GM19372 (cell line): ENCODE data around the gene GPR132.
A peak's percentile ranks its signal among the peaks of the same experiment; 100 is the strongest.

Source experiments
- ATAC-seq: cut with Tn5 transposase; IDR thresholded peaks from one replicate; pipeline ENCODE4 v1.9.1; 2021; ENCODE audit warnings: mild to moderate bottlenecking, low read depth, moderate library complexity; ENCODE audit not compliant: unreplicated experiment

Gene GPR132

DNA sequence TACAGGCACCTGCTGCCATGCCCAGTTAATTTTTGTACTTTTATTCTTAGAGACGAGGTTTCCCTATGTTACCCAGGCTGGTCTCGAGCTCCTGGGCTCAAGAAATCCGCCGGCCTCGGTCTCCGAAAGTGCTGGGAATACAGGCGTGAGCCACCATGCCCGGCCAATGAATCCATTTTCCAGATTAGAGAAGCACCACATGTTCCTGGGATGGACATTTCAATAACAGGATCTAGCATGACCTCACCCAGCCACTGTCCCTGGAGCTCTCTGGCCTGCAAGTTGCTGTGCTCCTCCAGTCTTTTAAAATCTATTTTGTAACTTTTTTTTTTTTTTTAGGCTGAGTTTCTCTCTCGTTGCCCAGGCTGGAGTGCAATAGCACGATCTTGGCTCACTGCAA is 2.2 kb downstream of the GPR132 start:
- ATAC-seq: no peak

DNA sequence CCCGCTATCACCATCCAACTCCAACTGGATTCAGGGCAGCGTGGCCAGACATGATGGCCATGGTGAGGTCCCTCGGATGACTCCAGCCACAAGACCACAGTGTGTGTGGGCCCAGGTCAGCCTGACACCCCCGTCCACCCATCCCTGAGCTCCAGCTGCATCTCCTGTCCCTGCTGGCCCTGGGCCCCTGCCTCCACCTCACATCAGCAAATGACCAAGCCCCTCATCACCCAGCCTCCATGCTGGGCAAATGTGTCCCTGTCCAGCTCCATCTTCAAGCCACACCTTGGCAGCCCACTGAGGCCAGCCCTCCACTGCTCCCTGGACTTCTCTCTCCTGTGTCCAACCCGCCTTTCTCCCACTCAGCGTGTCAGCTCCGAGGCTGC is 3.2 kb downstream of the GPR132 start:
- ATAC-seq: no peak

DNA sequence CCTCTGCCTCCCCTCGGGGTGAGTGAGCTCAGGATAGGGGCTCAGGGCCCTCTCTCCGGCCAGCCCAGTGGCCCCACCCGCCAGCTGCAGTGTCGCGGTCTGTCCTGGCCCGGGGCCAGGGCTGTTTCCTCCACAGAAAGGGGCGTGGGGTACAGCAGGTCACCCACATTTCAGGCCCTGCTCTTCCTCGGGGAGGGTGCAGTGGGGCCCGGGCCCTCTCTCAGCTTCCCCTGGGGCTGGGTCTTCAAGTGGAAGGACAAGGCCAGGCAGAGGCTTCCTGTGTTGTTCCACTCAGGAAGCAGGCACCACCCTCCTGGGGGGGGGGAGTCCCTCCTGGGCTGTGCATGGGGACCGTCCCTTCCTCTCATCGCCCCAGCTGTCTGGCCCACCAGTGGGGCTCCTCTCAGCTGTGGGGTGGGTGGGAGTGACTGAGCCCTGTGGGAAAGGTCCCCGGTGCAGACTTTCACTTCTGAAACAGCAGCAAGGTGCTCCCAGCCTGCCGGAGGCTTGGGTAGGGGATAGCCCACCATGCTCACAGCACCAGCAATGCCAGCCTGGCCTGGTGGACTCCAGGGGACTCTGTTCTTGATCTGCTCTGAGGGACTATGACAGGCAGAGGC is 3.7 kb downstream of the GPR132 start:
- ATAC-seq: peak; percentile 36

DNA sequence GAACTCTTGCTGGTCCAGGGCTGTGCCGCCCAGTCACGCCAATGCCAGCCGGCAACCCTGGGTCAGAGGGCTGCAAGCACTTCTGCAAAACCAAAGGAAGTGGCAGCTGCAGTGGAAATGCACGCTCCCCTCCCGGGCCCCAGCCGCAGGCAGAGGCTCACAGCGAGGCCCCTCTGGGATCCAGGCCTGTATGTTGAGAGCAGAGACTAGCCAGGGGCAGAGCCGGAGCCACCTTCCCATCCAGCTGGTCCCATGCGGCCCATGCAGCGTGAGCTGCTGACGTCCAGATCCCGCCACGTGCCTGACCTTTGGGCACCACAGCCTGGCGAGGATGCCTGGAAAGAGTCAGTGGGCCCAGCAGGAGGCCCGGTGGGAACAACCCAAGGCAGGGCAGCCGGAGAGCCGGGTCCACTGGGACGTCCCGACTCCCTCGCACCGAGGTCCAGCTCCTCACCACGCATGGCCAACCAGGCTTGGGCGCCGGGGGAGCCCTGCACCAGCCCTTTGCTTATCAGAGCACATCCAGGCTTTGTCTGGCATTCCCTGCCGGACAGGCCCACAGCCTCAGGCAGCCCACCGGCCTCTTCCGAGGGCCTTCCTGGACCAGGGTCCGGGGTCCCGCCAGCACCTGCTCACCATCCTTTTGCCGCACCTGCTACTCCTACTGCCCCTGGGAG is 4.3 kb downstream of the GPR132 start:
- no peak for ATAC-seq

DNA sequence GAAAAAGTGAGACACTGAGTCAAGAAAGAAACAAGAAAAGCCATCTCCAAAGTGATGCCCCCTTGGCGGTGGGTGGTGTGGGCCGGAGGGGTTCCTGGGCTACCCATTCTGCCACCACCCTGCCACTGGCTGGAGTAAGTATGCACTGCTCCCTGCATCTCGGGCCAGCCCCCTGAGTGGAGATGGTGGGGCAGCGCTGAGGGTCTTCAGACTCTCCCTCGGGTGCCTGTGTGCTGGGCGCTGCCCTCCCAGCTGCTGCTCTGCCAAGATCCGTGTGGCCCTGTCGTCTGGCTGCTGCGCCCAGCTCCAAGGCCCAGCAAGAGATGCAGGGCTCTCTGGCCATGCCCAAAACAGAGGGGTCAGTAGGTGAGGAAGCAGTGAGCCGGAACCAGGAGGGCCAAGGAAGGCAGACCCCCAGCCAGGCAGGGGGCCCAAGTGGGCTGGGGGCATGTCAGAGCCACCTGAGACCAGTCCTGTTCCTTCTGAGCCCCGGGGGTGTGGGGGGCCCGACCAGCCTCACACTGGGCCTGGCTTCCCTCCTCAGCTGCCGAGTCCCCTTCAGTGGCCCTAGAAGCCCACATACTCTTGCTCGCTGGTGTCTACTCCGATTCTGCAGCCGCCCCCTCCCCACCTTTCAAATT is 5.2 kb downstream of the GPR132 start:
- ATAC-seq: no peak

DNA sequence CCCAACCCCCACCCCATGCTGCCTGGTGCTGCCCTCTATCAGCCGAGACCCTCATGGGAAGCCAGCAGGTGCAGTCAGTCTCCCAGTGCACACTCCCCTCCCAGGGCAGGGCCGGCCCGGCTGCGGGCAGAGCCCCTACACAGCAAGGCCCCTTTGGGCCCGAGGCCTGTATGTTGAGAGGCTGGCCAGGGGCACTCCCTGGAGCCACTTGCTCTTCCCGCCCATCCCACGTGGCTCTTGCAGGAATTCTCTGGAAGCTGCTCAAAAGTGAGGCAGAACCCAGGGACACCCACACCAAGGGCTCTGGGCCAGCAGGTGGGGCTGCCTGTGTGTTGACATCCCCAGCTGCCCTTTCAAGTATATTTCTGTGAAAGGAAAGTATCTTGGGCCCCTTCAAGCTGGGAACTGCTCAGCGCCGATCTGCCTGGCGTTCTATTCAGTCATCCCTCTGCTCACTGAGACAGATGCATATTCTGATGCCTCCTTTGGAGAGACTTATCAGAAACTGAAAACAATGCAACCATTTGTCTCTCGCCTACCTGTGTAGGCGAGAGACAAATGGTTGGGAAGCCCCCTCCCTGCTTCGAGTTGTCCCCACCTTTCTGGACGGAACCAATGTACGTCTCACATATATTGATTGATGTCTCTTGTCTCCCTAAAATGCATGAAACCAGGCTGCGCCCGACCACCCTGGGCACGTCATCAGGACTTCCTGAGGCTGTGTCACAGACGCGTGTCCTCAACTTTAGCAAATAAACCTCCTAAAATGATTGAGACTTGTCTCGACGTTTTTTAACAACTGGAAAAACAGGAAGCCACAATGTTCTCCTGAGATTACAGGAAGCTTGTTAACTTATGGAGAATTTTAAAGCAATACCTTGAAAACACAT is 6.0 kb downstream of the GPR132 start:
- ATAC-seq: no peak

DNA sequence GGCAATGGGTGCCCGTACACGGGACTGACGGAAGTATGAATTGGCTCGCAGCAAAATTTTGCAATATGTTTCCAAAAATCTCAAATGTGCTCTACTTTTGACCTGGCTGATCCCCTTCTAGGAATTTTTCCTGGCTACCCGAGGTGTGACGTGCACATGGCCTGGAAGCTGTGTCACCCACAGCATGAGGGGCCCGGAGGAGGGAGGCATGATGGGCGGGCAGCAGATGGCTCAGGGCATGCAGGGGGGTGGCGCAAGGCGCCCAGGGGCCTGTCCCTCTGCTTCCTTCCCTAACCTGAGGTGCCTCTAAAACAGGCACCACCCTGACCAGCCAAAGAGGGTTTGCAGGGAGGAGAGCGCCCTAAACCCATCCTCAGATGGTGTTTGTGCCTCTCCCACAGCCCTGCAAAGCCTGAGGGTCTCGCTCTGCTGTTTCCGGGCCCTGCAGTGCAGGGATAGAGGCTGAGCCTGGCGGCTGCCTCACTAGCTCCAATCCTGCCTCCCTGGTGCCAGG is 6.7 kb downstream of the GPR132 start:
- ATAC-seq: no peak

DNA sequence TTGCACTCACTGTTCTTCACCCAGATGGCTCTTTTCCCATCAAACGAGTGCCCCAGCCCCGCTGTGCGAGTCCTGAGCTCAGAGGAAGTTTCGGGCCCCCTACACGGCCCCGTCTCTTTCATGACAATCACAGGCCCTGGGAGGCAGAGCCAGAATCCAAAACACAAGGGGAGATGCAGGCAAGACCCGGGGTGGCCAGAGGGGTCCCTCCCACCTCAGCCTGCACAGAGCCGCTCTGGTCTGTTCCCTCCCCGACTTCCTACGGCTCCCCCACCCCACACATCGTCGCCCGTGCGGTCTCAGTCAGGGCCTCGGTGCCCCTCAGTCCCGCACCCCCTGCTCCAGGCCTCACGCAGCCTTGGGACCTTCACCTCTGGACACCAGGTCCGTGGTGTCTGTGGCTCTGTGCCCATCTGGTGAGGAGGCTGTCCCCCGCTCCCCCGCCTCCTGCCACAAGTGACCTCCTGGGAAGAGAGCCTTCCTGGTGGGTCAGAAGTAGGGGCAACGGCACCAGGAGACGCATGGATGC is 8.9 kb downstream of the GPR132 start:
- ATAC-seq: no peak

DNA sequence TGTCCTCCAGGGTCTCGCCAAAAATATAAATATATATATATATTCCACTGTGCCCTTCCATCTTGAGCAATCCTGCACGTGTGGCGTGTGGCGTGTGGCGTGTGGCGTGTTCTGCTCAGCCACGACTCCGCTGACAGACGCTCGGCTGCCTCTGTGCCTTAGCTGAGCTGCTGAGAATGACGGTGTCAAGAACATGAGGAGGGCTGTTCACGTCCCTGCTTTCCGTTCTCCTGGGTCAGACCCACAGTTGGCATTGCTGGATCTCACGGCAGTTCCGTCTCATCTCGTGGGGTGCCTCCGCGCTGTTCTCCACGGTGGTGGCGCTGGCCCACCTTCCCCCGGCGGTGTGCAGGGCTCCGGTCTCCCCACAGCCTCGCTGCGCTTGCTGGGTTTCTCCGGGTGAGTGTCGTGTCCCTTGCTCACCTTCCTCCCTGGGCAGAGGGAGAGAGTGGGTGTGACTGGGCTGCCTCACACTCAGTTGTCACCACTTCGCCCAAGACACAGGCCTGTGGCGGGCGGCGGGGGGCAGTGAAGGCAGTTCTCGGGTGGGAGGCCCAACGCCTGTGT is 9.4 kb downstream of the GPR132 start:
- no peak for ATAC-seq

DNA sequence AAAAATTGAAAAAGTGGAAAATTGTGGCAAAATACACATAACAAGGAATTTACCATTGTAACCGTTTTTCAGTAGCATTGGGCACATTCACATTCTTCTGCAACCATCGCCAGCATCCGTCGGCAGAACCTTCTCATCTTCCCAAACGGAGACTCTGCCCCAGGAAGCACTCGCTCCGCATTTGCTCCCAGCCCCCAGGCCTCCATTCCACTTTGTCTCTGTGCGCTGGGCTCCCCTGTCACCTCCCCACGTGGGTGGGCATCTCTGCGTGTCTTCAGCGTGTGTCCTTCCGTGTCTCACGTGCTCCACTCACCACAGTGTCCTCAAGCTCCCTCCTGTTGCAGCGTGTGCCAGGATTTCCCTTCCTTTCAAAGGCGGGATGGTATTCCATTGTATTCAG is 9.9 kb downstream of the GPR132 start:
- no peak for ATAC-seq

DNA sequence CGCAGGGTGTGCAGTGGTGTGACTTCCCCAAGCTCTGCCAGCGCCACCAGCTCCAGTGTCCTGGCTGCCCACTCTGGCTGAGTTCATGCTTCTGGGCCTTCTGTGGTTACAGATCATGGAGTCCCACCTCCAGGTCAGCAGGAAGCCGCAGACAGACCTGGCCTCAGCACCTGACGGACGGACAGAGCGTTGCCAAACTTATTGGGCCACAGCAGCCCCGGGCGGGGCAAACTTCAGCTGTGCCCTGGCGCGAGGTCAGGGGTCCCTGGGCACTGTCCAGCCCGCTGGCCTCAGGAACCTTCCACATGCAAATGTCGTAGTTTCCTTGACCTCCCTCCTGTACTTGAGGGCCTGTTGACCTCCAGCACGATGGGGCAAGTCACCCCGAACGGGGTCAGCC is 11.2 kb downstream of the GPR132 start:
- no peak for ATAC-seq

DNA sequence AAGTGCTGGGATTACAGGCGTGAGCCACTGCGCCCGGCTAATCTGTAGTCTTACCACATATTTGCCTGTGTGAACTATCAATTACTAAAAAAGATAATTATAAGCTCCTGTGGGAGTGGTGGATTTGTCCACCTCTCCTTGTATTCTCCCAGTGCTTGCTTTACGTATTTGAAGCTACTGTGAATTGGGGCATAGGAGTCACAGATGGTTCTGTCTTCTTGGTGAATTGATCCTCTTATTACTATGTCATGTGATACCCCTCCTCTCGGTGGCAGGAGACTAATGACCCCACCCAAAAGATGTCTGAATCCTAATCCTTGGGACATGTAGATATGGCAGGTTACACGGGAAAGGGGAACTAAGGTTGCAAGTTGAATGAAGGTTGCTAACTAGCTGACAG is 11.8 kb downstream of the GPR132 start:
- no peak for ATAC-seq

DNA sequence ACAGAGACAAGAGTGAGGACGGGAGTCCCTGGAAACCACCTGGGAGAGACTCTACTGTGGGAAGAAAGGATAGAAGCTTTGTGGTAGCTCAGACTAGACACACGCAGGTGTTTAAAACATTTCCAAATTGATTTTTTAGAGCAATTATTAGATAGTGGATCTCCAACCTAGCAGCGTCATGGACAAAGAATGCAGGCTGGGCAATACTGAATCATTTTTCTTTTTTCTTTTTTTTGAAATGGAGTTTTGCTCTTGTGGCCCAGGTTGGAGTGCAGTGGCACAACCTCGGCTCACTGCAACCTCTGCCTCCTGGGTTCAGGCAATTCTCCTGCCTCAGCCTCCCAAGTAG is 13.1 kb downstream of the GPR132 start:
- ATAC-seq: no peak

DNA sequence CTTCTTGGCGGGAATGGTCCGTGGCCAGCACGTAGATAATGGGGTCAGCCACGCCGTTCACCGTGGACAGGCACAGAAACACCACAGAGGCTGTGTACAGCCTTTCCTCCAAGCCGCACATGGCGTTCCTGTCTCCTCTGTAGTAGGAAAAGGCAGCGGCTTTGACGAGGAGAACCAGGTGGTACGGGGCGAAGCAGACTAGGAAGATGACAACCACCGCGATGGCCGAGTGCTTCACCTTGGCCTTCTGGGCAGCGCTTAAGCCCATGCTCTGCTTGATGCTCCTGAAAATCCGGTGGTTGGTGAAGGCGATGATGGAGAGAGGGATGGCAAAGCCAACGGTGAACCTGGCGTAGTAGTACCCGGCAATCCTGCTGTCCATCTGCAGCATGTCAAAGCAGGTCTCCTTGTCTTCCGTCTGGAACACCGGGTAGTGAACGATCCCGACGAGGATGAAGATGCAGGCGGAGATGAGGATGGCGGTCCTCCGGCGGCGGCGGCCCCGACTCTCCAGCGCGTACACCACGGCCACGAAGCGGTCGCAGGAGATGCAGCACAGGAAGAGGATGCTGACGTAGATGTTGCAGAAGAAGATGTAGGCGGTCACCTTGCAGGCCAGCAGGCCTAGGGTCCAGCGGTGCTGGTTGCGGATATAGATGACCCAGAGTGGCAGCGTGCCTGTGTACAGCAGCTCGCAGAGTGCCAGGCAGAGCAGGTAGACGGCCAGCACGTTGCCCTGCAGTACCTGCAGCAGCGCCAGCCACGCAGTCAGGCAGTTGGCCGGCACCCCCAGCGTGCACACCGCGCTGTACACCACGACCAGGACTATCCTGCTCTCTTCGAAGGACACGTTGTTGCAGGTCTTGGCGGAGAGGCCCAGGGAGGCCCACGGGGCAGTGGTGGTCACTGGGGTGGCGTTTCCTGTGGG is 13.8 kb downstream of the GPR132 start:
- ATAC-seq: no peak

DNA sequence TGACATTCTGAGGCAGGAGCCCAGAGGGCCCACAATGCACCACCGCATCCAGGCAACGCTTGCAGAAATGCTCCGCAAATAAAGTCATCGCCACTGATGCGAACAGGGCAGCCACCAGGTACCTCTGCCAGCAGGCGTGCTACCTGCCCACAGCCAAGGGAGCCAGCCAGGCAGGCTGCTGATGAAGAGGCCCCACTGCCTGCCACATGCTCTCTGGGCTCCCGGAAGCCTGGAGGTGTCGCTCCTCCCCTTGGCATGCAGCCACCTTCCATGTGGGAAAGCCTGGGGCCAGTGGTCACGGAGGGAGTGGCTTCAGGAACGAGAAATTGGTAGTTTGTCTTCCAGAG is 14.7 kb downstream of the GPR132 start:
- ATAC-seq: no peak

DNA sequence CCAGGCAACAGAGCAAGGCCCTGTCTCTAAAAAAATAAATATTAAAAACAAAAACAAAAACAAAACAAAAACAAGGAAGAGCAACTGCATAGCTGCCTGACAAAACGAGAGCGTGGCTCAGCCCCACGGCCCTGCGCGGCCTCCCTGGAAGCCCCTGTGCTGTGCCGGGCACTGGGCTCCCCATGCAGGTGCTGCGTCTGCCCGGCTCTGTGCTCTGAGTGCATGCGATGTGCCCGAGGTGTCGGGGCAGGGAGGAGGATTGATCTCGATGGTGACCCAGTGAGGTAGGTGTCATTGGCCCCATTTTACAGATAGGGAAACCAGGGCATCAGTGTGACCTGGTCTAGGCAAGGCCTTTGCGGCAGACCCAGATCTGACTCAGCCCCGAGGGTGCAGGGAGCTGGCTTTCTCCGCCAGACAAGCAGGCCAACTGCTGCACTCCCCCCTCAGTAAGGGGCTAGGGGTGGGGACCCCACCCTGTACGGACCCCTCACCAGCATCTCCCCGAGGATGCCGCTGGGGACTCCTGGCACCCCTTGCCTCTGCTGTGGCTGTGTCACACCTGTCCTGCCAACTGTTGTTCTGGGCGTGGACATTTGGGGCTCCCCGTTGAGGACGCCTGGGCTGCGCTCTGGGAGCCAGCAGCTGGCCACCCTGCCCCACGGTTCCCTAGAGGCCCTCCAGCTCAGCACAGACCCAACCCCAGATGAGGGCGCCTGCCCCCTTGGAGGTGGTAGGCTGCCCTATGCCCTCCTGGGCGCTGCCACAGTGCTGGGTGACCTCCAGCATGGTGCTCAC is 15.3 kb downstream of the GPR132 start:
- no peak for ATAC-seq

DNA sequence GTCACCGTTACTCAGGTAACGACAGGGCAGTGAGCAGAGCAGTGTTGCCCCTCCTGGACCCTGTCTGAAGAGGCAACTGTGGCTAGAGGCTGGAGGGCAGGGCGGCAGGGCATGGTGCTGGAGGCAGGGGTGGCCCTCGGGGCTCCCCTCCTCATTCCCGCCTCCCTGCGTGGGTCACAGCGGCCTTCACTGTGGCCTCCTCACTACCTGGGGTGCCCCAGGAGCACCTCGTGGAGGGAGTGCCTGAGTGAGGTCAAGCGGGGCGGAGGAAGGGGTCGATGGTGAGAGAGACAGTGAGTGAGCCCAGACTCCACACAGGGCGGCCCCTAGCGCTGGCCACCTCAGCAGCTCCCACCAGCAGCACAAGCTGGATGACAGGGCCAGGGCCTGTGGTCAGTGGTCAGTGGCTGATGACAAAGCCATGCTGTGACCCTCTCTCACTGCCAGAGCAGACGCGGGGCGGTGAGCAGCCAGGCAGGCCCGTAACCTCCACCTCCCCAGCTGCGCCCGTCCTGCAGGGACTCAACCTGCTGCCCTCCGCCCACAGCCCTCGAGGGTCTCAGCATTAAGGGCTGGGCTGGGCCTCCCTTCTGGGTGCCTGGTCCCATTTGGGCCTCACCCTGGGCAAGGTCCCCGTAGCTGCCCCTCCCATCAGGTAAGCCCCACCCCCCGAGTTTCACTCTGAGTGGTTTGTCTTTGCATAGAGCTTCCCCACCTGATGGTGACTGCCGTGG is 17.8 kb downstream of the GPR132 start:
- ATAC-seq: no peak

DNA sequence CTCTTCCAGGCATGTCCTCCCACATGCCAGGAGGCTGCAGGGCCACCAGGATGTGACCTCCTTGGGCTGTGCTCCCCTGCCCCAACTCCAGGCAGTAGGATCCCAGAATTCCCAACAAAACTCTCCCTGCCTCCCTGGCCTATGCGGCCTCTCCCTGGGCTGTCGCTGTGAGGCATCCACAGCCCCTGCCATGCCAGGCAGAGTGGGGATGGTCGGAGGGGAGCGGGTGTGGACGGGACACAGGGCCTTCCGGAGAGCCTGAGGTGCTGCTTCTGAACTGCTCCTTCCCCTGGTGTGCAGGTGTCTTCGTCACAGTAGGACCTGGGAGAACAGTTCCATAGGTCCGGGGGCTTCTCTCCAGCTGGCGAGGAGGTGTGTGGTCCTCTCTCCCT is 18.3 kb downstream of the GPR132 start:
- ATAC-seq: no peak
